Measurements from ENCODE around the gene DES. TPM values are rescaled to one million over a fixed set of nuclear protein-coding genes. Genes with fewer than 3 reads are reported as not detected.
A peak's percentile ranks its signal among the peaks of the same experiment; 100 is the strongest.

The DES gene
- total RNA-seq, 1 experiment from 2014 or later = not detected

DNA sequence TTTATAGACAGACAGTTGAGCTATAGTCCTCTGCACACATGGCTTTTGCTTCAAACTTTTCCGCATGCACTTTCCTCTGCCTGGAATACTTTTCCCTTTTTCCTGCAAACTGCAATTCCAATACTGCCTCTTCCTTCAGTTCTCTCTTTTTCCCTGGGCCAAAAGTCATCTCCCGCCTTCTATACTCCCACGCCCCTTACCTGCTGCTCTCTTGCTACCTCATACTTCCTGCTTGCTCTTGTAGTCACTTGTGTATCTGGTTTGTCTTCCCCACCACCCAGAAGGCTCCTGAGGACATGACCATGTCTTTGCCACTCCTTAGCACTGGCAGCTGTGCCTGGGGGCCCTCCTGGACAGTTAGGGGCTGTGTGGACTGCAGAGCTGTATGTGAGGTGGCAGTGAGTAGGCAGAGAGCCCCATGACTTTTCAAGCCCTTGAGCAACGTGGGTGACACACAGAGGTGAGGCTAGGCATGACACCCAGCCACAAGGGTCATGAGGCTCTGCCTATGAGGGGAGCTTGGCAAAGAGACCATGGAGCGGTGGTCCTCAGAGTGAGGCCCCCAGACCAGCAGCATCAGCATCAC lies 39.7 kb downstream of the DES start:
- Histone ChIP-seq H3K79me2 (ENCODE audit: low read length) (no peaks in the 10 kb centered on the region), H3K27ac (ENCODE audit: low read length) (no peak overlapping the region), H3K9ac (ENCODE audit: low read length) (no peak overlapping the region), H3K4me2 (ENCODE audit: low read depth, low read length, poor library complexity, severe bottlenecking) (no peak overlapping the region), H2AFZ (ENCODE audit: low read length) (no peak overlapping the region), H3K36me3 (ENCODE audit: insufficient read depth, low read length) (no peaks in the 10 kb centered on the region), H4K20me1 (ENCODE audit: insufficient read depth, low read depth, low read length) (no peaks in the 10 kb centered on the region), H3K4me3 (ENCODE audit: low read length) (no peak overlapping the region), H3K27me3 (ENCODE audit: low read length) (no peaks in the 10 kb centered on the region), H3K9me2 (replicated peaks; ENCODE audit: insufficient read depth, low read length) (no peaks in the 10 kb centered on the region), H3K9me3 (ENCODE audit: low read length) (no peaks in the 10 kb centered on the region), H3K4me1 (ENCODE audit: low read length) (peaks cover 8% of the 10 kb centered on the region)
- DNase-seq = peak; percentile 69

DNA sequence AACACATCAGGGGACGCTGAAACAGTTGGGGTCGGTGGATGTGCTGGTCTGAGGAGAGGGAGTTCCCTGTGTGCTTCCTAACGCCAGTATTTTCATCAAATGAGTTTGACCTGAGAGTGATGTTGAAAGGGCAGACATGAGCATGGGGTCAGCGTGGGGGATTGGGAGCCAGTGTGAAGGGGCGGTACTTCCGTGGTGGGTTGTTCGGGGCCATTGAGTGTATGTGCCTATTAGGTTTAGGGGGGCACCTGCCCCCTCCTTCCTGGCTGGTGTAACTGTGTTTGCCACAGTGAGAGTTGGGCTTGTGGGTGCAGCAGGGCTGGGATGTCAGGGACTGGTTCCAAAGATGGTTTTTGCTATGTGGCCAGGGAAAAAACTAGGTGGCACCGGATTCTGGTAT lies 40.8 kb downstream of the DES start:
- H3K36me3 ChIP-seq (ENCODE audit: insufficient read depth, low read length) = no peaks in the 10 kb centered on the region
- no peak overlapping the region for H3K4me3 ChIP-seq (ENCODE audit: low read length)
- no peak overlapping the region for H3K27ac ChIP-seq (ENCODE audit: low read length)
- H3K9me2 ChIP-seq (replicated peaks; ENCODE audit: insufficient read depth, low read length) = no peaks in the 10 kb centered on the region
- H2AFZ ChIP-seq (ENCODE audit: low read length) = no peak overlapping the region
- H3K4me2 ChIP-seq (ENCODE audit: low read depth, low read length, poor library complexity, severe bottlenecking) = no peak overlapping the region
- no peaks in the 10 kb centered on the region for H3K27me3 ChIP-seq (ENCODE audit: low read length)
- H3K79me2 ChIP-seq (ENCODE audit: low read length) = no peaks in the 10 kb centered on the region
- DNase-seq = no peak
- peaks cover 8% of the 10 kb centered on the region for H3K4me1 ChIP-seq (ENCODE audit: low read length)
- no peak overlapping the region for H3K9ac ChIP-seq (ENCODE audit: low read length)
- no peaks in the 10 kb centered on the region for H3K9me3 ChIP-seq (ENCODE audit: low read length)
- H4K20me1 ChIP-seq (ENCODE audit: insufficient read depth, low read depth, low read length) = no peaks in the 10 kb centered on the region

DNA sequence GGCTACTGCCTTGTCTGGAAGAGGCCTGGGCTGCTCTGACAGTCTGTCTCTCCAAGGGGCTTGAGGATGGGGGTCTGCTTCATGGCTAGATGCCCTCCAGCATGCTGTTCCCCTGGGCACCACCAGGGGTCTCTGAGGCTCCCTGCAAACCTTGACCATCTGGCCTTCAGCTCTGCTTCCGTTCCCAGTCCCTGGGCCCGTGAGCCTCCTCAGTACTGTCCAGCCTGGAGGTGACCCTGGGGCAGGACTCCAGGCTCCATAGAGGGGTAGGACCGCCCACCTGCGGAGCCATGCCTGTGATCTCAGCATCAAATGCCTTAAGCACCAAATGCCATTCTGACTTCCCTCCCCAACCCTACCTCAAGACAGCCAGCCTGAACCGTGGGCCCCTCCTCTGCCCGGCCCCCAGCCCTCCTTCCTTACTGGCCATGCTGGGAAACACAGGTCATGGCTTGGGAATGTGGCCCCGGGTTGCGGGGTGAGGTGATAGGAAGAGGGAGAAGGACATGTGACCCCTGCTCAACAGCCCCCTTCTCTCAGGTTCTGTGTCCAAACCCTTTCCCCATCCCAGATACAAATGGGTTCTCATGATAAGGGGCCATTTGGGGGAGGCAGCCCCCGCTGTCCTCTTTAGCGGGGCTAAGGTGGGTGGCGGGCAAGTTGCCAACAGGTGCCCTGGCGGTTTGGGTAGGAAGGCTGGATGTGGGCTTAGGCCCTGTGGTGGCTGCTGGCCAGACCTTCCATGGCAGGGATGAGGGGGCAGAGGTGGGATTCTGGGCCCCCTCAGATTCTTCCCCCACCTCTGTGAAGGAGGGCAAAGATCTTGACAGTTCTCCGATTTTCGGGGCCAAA lies 41.5 kb downstream of the DES start:
- Histone ChIP-seq H3K79me2 (ENCODE audit: low read length) (no peaks in the 10 kb centered on the region), H3K27me3 (ENCODE audit: low read length) (no peaks in the 10 kb centered on the region), H4K20me1 (ENCODE audit: insufficient read depth, low read depth, low read length) (no peaks in the 10 kb centered on the region), H3K9me3 (ENCODE audit: low read length) (no peaks in the 10 kb centered on the region), H3K4me3 (ENCODE audit: low read length) (no peak overlapping the region), H2AFZ (ENCODE audit: low read length) (no peak overlapping the region), H3K4me2 (ENCODE audit: low read depth, low read length, poor library complexity, severe bottlenecking) (no peak overlapping the region), H3K9me2 (replicated peaks; ENCODE audit: insufficient read depth, low read length) (no peaks in the 10 kb centered on the region), H3K27ac (ENCODE audit: low read length) (no peak overlapping the region), H3K9ac (ENCODE audit: low read length) (no peak overlapping the region), H3K36me3 (ENCODE audit: insufficient read depth, low read length) (no peaks in the 10 kb centered on the region), H3K4me1 (ENCODE audit: low read length) (peaks cover 8% of the 10 kb centered on the region)
- DNase-seq = peak; percentile 72

DNA sequence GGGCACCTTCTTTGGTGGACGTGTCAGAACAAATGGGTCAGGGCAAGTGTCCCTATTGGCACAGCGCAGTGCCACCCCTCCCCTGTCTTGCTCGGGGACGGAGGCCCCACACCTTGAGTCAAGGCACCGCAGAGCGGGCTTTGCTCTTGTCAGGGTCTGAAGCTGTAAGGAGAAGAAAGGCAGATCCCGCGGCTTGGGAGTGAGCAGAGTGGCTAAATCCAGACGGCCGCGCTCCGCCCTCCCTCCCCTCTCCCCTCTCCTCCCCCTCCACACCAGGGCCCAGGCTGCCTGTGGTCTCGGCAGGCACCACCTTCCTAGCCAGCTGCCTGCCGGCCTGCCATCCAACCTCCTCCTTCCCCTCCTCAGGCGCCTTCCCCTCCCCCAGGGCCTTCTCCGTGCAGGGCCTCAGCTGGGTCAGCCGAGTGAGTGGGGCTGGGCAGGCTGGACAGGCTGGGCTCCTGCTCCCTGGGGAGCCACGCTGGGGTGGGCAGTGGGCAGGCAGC lies 42.3 kb downstream of the DES start:
- Histone ChIP-seq H3K4me1 (ENCODE audit: low read length) (peaks cover 4% of the 10 kb centered on the region), H3K27ac (ENCODE audit: low read length) (no peak overlapping the region), H3K9me2 (replicated peaks; ENCODE audit: insufficient read depth, low read length) (no peaks in the 10 kb centered on the region), H3K36me3 (ENCODE audit: insufficient read depth, low read length) (no peaks in the 10 kb centered on the region), H3K9ac (ENCODE audit: low read length) (no peak overlapping the region), H3K9me3 (ENCODE audit: low read length) (no peaks in the 10 kb centered on the region), H3K4me2 (ENCODE audit: low read depth, low read length, poor library complexity, severe bottlenecking) (no peak overlapping the region), H3K79me2 (ENCODE audit: low read length) (no peaks in the 10 kb centered on the region), H2AFZ (ENCODE audit: low read length) (no peak overlapping the region), H4K20me1 (ENCODE audit: insufficient read depth, low read depth, low read length) (no peaks in the 10 kb centered on the region), H3K27me3 (ENCODE audit: low read length) (no peaks in the 10 kb centered on the region), H3K4me3 (ENCODE audit: low read length) (no peak overlapping the region)
- no peak for DNase-seq

DNA sequence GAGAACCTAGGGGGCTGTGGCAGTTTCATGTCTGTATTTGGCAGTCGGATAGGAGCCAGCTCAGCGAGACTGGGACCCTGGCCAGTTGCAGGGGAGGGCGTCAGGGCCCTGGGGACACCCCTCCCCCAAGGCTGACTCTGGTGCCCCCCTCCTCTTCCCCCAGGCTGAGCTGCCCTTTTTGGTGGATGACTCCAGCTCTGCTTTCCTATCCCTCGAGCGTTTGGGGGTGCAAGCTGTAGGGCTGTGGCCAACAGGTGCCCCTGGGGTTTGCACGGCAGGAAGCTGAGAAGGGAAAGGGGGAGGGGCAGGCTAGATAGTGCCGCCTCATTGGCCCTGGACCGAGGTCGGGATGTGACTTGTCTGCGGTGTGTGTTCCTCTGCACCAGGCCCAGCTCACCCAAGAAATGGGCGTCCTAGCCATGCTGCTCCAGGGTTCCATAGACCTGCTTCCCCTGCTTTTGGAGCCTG lies 42.9 kb downstream of the DES start:
- no peaks in the 10 kb centered on the region for H3K36me3 ChIP-seq (ENCODE audit: insufficient read depth, low read length)
- H4K20me1 ChIP-seq (ENCODE audit: insufficient read depth, low read depth, low read length) = no peaks in the 10 kb centered on the region
- H3K9me2 ChIP-seq (replicated peaks; ENCODE audit: insufficient read depth, low read length) = no peaks in the 10 kb centered on the region
- no peaks in the 10 kb centered on the region for H3K27me3 ChIP-seq (ENCODE audit: low read length)
- no peak overlapping the region for H3K4me2 ChIP-seq (ENCODE audit: low read depth, low read length, poor library complexity, severe bottlenecking)
- no peak overlapping the region for H3K9ac ChIP-seq (ENCODE audit: low read length)
- H3K79me2 ChIP-seq (ENCODE audit: low read length) = no peaks in the 10 kb centered on the region
- no peak overlapping the region for H3K27ac ChIP-seq (ENCODE audit: low read length)
- peak; percentile 56 for DNase-seq
- H2AFZ ChIP-seq (ENCODE audit: low read length) = no peak overlapping the region
- H3K9me3 ChIP-seq (ENCODE audit: low read length) = no peaks in the 10 kb centered on the region
- H3K4me3 ChIP-seq (ENCODE audit: low read length) = no peak overlapping the region
- H3K4me1 ChIP-seq (ENCODE audit: low read length) = no peaks in the 10 kb centered on the region

DNA sequence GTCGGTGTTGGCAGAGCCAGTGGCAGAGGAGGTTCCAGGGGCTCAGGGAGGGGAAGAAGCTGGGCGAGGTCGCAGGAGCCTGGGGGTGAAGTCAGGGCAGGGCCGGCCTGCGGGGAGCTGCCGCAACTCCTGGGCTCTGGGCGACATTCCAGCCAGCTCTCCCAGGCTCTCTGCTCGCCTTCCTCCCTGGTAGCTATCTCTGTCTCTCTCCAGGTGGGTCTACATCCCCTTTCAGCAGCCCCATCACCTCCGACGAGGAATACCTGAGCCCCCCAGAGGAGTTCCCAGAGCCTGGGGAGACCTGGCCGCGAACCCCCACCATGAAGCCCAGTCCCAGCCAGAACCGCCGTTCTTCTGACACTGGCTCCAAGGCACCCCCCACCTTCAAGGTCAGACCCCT lies 43.5 kb downstream of the DES start:
- Histone ChIP-seq H3K9me2 (replicated peaks; ENCODE audit: insufficient read depth, low read length) (no peaks in the 10 kb centered on the region), H3K27me3 (ENCODE audit: low read length) (no peaks in the 10 kb centered on the region), H3K4me1 (ENCODE audit: low read length) (no peaks in the 10 kb centered on the region), H3K79me2 (ENCODE audit: low read length) (no peaks in the 10 kb centered on the region), H3K27ac (ENCODE audit: low read length) (no peak overlapping the region), H3K4me3 (ENCODE audit: low read length) (no peak overlapping the region), H3K9me3 (ENCODE audit: low read length) (no peaks in the 10 kb centered on the region), H4K20me1 (ENCODE audit: insufficient read depth, low read depth, low read length) (no peaks in the 10 kb centered on the region), H3K36me3 (ENCODE audit: insufficient read depth, low read length) (no peaks in the 10 kb centered on the region), H3K4me2 (ENCODE audit: low read depth, low read length, poor library complexity, severe bottlenecking) (no peak overlapping the region), H3K9ac (ENCODE audit: low read length) (no peak overlapping the region), H2AFZ (ENCODE audit: low read length) (no peak overlapping the region)
- DNase-seq = no peak

DNA sequence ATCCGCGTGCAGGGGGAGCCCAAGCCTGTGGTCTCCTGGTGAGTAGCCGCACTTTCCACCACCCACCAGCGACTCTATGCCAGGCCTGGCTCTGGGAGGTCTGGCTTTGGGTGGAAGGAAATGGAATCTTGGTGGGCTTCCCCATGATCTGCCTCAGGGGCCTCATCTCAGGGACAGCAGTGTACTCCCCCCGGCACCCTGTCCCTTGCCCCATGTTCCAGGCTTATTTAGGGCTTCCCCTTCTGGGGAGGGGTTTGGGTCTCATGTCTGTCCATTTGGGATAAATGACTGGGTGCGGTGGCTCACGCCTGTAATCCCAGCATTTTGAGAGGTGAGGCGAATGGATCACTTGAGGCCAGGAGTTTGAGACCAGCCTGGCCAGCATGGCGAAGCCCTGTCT lies 44.2 kb downstream of the DES start:
- H3K9me3 ChIP-seq (ENCODE audit: low read length) = no peaks in the 10 kb centered on the region
- no peak overlapping the region for H2AFZ ChIP-seq (ENCODE audit: low read length)
- H3K9me2 ChIP-seq (replicated peaks; ENCODE audit: insufficient read depth, low read length) = no peaks in the 10 kb centered on the region
- no peak overlapping the region for H3K4me3 ChIP-seq (ENCODE audit: low read length)
- H3K9ac ChIP-seq (ENCODE audit: low read length) = no peak overlapping the region
- DNase-seq = no peak
- no peaks in the 10 kb centered on the region for H3K36me3 ChIP-seq (ENCODE audit: insufficient read depth, low read length)
- H3K27me3 ChIP-seq (ENCODE audit: low read length) = no peaks in the 10 kb centered on the region
- H4K20me1 ChIP-seq (ENCODE audit: insufficient read depth, low read depth, low read length) = no peaks in the 10 kb centered on the region
- H3K4me1 ChIP-seq (ENCODE audit: low read length) = no peaks in the 10 kb centered on the region
- no peak overlapping the region for H3K27ac ChIP-seq (ENCODE audit: low read length)
- no peak overlapping the region for H3K4me2 ChIP-seq (ENCODE audit: low read depth, low read length, poor library complexity, severe bottlenecking)
- no peaks in the 10 kb centered on the region for H3K79me2 ChIP-seq (ENCODE audit: low read length)

DNA sequence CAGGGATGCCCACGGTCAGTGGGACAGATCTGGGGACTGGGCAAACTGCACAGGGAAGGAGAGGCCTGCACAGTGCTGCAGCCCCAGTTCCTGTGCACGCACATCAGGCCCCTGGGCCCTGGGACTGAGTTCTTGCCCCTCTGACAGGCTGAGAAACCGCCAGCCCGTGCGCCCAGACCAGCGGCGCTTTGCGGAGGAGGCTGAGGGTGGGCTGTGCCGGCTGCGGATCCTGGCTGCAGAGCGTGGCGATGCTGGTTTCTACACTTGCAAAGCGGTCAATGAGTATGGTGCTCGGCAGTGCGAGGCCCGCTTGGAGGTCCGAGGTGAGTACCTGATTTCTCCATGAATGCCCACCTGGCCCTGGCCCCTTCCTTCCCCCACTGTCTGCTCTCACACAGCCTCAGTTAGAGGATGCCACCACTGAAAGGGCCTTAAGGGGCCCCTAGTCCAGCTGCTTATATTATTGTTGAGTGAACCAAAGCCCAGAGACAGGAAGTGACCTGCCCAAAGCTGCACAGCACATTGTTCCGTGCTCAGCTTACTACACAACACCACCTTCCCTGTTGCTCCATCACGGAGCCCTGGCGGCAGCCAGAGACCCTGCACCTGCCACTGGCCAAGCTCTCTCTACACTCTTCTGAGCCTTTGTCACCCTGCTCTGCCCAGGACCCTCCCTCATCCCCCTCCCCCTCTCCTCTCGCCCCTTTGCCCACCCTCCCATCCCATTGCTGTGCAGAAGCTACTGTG lies 46.3 kb downstream of the DES start:
- H3K9me2 ChIP-seq (replicated peaks; ENCODE audit: insufficient read depth, low read length) = no peaks in the 10 kb centered on the region
- no peaks in the 10 kb centered on the region for H3K4me1 ChIP-seq (ENCODE audit: low read length)
- no peak overlapping the region for H3K9ac ChIP-seq (ENCODE audit: low read length)
- H3K27me3 ChIP-seq (ENCODE audit: low read length) = no peaks in the 10 kb centered on the region
- no peak overlapping the region for H3K4me3 ChIP-seq (ENCODE audit: low read length)
- no peak for DNase-seq
- no peaks in the 10 kb centered on the region for H3K9me3 ChIP-seq (ENCODE audit: low read length)
- H2AFZ ChIP-seq (ENCODE audit: low read length) = no peak overlapping the region
- no peak overlapping the region for H3K27ac ChIP-seq (ENCODE audit: low read length)
- H4K20me1 ChIP-seq (ENCODE audit: insufficient read depth, low read depth, low read length) = no peaks in the 10 kb centered on the region
- H3K4me2 ChIP-seq (ENCODE audit: low read depth, low read length, poor library complexity, severe bottlenecking) = no peak overlapping the region
- H3K36me3 ChIP-seq (ENCODE audit: insufficient read depth, low read length) = no peaks in the 10 kb centered on the region
- no peaks in the 10 kb centered on the region for H3K79me2 ChIP-seq (ENCODE audit: low read length)

All from Karpas-422 (cell line).